PFSK-1 (cell line): ENCODE data around the gene HLA-DPB1.

Experiments used
- FOXP2 ChIP-seq: optimal IDR thresholded peaks from 2 replicates; pipeline ENCODE3; 2011; ENCODE audit warnings: borderline replicate concordance, control low read depth, inconsistent platforms; ENCODE audit not compliant: insufficient read depth; ENCODE audit errors: extremely low read length, extremely low read depth
- POLR2AphosphoS5 ChIP-seq: IDR thresholded peaks from 2 replicates; pipeline ENCODE4 v1.6.1; 2012; ENCODE audit warnings: low read depth, mild to moderate bottlenecking, control low read depth, low read length, moderate library complexity
- SIN3A ChIP-seq: IDR thresholded peaks from 2 replicates; pipeline ENCODE4 v1.6.1; 2012; ENCODE audit warnings: mild to moderate bottlenecking, low read length, moderate library complexity, borderline replicate concordance; ENCODE audit not compliant: insufficient read depth
- TAF1 ChIP-seq: IDR thresholded peaks from 2 replicates; pipeline ENCODE4 v1.6.1; 2012; ENCODE audit warnings: low read length, control low read depth, borderline replicate concordance; ENCODE audit not compliant: insufficient read depth
- TF ChIP-seq, protein P1 (sequence below), 2 experiments: IDR thresholded peaks; 2 replicates each; pipeline versions ENCODE4 v1.6.1 to v1.8.0; 2011 to 2012; ENCODE audit warnings: low read depth in 2 of 2, low read length in 2 of 2, control low read depth in 1 of 2, inconsistent platforms in 1 of 2, mild to moderate bottlenecking in 1 of 2, moderate library complexity in 1 of 2; ENCODE audit not compliant: insufficient read depth in 1 of 2

- no peak for TF ChIP-seq POLR2AphosphoS5
- TF ChIP-seq, protein P1, sequence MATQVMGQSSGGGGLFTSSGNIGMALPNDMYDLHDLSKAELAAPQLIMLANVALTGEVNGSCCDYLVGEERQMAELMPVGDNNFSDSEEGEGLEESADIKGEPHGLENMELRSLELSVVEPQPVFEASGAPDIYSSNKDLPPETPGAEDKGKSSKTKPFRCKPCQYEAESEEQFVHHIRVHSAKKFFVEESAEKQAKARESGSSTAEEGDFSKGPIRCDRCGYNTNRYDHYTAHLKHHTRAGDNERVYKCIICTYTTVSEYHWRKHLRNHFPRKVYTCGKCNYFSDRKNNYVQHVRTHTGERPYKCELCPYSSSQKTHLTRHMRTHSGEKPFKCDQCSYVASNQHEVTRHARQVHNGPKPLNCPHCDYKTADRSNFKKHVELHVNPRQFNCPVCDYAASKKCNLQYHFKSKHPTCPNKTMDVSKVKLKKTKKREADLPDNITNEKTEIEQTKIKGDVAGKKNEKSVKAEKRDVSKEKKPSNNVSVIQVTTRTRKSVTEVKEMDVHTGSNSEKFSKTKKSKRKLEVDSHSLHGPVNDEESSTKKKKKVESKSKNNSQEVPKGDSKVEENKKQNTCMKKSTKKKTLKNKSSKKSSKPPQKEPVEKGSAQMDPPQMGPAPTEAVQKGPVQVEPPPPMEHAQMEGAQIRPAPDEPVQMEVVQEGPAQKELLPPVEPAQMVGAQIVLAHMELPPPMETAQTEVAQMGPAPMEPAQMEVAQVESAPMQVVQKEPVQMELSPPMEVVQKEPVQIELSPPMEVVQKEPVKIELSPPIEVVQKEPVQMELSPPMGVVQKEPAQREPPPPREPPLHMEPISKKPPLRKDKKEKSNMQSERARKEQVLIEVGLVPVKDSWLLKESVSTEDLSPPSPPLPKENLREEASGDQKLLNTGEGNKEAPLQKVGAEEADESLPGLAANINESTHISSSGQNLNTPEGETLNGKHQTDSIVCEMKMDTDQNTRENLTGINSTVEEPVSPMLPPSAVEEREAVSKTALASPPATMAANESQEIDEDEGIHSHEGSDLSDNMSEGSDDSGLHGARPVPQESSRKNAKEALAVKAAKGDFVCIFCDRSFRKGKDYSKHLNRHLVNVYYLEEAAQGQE (IDR thresholded peaks at IDR 0.05; ENCODE audit: insufficient read depth in 1 of 2, low read depth in 2 of 2, low read length in 2 of 2), result no peak
- no peak for TF ChIP-seq TAF1
- no peak for TF ChIP-seq SIN3A
- no peak for TF ChIP-seq FOXP2
Measured at GRCh38 chr6:33116417-33116816, 40.6 kb downstream of the HLA-DPB1 start.
